Measurements from ENCODE around the gene HENMT1. TPM values are rescaled to one million over a fixed set of nuclear protein-coding genes. Genes with fewer than 3 reads are reported as not detected.
"Not testable (repeated sequence)": the region's sequence is repeated elsewhere in the genome, so short reads cannot be mapped to it uniquely, and the experiment has no call there.

Gene HENMT1
- polyA plus RNA-seq, 3 donors from 2014 or later, result 80.4 to 142 (median 108) TPM

DNA sequence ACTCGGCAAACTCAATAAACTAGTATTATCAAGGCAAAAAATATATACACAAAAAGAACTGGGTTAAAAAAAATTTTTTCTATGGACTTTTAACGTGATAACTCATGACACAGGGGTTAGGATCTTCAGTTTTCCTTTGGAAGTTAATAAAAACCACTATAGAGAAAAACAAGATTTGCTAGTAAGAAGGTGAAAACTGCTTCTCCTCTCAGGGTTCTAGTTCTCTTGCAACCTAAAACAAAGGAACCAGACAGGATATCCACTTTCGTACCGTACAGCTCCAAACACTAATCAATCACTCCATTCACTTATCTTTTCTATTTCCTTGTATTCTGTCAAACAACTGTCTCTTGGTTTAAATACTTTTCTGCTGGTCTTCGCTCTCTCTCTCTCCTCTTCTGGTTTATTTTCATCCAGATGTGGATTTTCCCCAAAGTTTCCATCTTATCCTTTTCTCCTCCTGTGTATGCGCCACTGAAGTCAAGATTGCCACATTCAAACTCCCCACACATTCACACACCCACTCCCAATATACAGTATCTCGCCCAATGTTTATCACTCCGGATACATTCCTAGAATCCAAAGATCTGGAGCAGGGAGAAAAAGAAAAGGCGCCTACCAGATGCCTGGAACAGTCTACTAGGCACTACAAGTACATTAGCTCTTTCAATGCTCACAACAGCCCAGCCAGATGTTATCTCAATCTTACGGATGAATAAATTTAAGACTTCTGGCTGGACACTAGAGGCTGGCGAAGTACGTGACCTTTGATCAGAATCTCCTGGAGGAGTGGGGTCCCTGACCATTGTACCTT is 30.4 kb upstream of the HENMT1 start:
- H3K4me3 Mint-ChIP-seq, result peak overlapping the region; percentile 88 to 95 (median 91)
- peaks cover 40 to 56% of the 10 kb centered on the region in 2 donors for H3K4me1 Mint-ChIP-seq
- peaks cover 4 to 6% (median 4%) of the 10 kb centered on the region in 3 donors for H3K36me3 Mint-ChIP-seq
- H3K27me3 Mint-ChIP-seq (ENCODE audit: low read depth in 3 of 3), result peaks cover 8 to 18% (median 14%) of the 10 kb centered on the region in 3 donors
- H3K9me3 Mint-ChIP-seq, result no peaks in the 10 kb centered on the region
- H3K27ac Mint-ChIP-seq, result peak overlapping the region; percentile 91 to 99 (median 97)
- no peak for DNase-seq

GRCh38 chr1:108686614-108687313 is 25.9 kb upstream of the HENMT1 start:
- Mint-ChIP-seq H3K9me3 (no peaks in the 10 kb centered on the region), H3K27ac (no peak overlapping the region), H3K27me3 (ENCODE audit: low read depth in 3 of 3) (peaks cover 0 to 2% (median 0%) of the 10 kb centered on the region in 3 donors), H3K4me1 (peaks cover 15 to 17% of the 10 kb centered on the region in 2 donors), H3K4me3 (no peak overlapping the region), H3K36me3 (peaks cover 0 to 3% (median 0%) of the 10 kb centered on the region in 3 donors)
- no peak for DNase-seq

DNA sequence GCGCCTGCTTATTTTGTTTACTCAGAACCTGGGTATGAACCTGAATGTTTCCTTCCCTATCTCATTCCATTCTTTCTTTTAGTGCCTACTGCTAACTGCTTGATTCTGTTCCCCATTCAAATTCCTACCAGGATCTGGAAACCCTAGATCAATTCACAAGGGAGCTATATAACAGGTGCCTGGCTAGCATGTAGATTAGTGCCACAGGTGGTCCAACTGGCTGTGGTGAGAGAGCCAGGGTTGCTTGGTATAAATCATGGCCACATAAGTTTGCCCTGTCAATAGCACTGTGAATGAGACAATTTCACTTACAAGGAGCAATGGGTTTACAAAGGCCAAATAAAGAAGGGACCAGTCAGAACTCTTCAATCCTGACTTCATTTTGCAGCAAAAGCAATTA is 24.6 kb upstream of the HENMT1 start:
- no peak overlapping the region for H3K4me3 Mint-ChIP-seq
- peaks cover 0 to 4% (median 0%) of the 10 kb centered on the region in 3 donors for H3K27me3 Mint-ChIP-seq (ENCODE audit: low read depth in 3 of 3)
- H3K9me3 Mint-ChIP-seq, result no peaks in the 10 kb centered on the region
- no peak for DNase-seq
- no peak overlapping the region for H3K27ac Mint-ChIP-seq
- H3K4me1 Mint-ChIP-seq, result peaks cover 2 to 5% of the 10 kb centered on the region in 2 donors
- H3K36me3 Mint-ChIP-seq, result peaks cover 0 to 3% (median 0%) of the 10 kb centered on the region in 3 donors

DNA sequence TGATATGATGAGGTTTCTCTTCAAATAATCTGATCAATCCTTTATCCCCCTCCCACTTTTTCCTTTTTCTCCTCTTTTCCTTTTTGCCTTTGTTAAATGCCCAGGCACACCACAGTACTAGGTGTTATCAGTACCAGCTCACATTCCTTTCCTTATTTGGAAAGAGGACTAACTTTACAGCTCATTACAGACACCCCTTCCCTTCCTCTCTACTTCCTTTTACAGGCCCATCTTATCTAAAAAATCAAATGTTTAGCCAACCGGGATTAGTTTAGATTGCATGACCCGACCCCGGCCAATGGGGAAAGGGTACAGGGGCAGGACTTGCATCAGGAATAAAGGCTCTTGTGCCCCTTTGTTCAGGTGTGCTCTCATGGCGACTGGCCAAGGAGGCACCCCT is 20.8 kb upstream of the HENMT1 start:
- not testable (repeated sequence) for H3K9me3 Mint-ChIP-seq; H3K36me3 Mint-ChIP-seq; H3K4me3 Mint-ChIP-seq; H3K27me3 Mint-ChIP-seq (ENCODE audit: low read depth in 3 of 3); DNase-seq; H3K27ac Mint-ChIP-seq
- H3K4me1 Mint-ChIP-seq, result peaks cover 8 to 11% of the 10 kb centered on the region in 2 donors

- Mint-ChIP-seq H3K9me3 (no peaks in the 10 kb centered on the region), H3K4me1 (peaks cover 8 to 11% of the 10 kb centered on the region in 2 donors), H3K36me3 (no peaks in the 10 kb centered on the region), H3K27ac (peak overlapping the region; percentile 23 to 79 (median 56)), H3K27me3 (ENCODE audit: low read depth in 3 of 3) (peaks cover 0 to 2% (median 2%) of the 10 kb centered on the region in 3 donors), H3K4me3 (peak overlapping the region; percentile 27 to 68 (median 65))
- DNase-seq, result no peak
Measured at GRCh38 chr1:108679586-108680213, 18.8 kb upstream of the HENMT1 start.

DNA sequence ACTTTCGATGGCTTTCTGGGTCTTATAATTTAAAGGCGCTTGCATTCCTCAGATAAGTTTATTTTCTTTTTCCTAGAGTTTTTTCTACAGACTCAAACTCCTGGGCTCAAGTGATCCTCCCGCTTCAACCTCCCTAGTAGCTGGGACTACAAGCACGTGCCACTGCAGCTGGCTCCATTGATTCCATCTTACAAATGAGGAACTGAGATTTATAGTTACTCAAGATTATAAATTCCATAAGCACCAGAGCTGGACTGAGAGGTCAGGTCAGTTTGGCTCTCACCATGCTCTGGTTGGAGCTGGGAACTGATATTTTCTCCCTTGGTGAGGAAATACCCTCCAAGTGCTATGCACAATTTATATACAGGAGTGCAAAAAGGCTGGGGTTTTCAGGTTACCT is 17.8 kb upstream of the HENMT1 start:
- H3K36me3 Mint-ChIP-seq, result peaks cover 0 to 4% (median 0%) of the 10 kb centered on the region in 3 donors
- H3K4me1 Mint-ChIP-seq, result peaks cover 8 to 11% of the 10 kb centered on the region in 2 donors
- H3K9me3 Mint-ChIP-seq, result no peaks in the 10 kb centered on the region
- H3K27ac Mint-ChIP-seq, result no peak overlapping the region
- H3K4me3 Mint-ChIP-seq, result no peak overlapping the region
- no peak for DNase-seq
- H3K27me3 Mint-ChIP-seq (ENCODE audit: low read depth in 3 of 3), result peaks cover 0 to 2% (median 2%) of the 10 kb centered on the region in 3 donors

- Mint-ChIP-seq H3K36me3 (peaks cover 0 to 16% (median 4%) of the 10 kb centered on the region in 3 donors), H3K9me3 (no peaks in the 10 kb centered on the region), H3K27me3 (ENCODE audit: low read depth in 3 of 3) (peaks cover 0 to 1% (median 1%) of the 10 kb centered on the region in 3 donors), H3K4me3 (peak overlapping the region in 4 of 5 donors; percentile 14 to 43 (median 30)), H3K4me1 (peaks cover 19 to 20% of the 10 kb centered on the region in 2 donors), H3K27ac (peak overlapping the region; percentile 52 to 90 (median 85))
- peak in 2 of 3 donors; percentile 24 to 26 for DNase-seq
Measured at GRCh38 chr1:108671143-108671542, 10.2 kb upstream of the HENMT1 start.

DNA sequence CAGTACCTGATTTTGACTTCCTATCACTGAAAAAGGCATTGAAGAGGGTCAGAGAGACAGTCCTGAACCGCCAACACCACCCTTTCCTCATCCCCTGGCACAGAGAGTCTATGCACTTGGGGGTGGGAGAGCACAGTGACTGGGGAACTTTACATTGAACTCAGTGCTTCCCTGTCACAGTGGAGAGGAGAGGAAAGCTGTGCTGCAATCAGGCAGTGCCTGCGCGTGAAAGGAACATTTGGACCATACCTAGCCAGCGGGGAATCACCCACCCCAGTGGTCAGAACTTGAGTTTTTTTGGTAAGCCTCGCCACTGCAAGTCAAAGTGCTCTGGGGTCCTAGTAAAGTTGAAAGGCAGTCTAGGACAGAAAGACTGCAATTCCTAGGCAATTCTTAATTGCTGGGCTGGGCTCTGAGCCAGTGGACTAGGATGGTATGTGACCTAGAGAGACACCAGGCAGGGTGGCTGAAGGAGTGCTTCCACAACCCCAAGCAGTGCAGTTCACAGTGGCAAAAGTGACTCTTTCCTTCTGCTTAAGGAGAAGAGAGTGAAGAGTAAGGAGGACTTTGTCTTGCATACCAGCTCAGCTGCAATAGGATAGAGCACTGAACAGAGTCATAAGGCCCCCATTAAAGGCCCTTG is 9.4 kb upstream of the HENMT1 start:
- no peak for DNase-seq
- Mint-ChIP-seq H3K9me3 (no peaks in the 10 kb centered on the region), H3K27ac (no peak overlapping the region), H3K36me3 (peaks cover 0 to 16% (median 4%) of the 10 kb centered on the region in 3 donors), H3K4me3 (no peak overlapping the region), H3K27me3 (ENCODE audit: low read depth in 3 of 3) (peaks cover 0 to 1% (median 1%) of the 10 kb centered on the region in 3 donors), H3K4me1 (peaks cover 19 to 20% of the 10 kb centered on the region in 2 donors)

- peaks cover 0 to 16% (median 4%) of the 10 kb centered on the region in 3 donors for H3K36me3 Mint-ChIP-seq
- H3K9me3 Mint-ChIP-seq, result no peaks in the 10 kb centered on the region
- H3K27me3 Mint-ChIP-seq (ENCODE audit: low read depth in 3 of 3), result peaks cover 0 to 1% (median 1%) of the 10 kb centered on the region in 3 donors
- peaks cover 19 to 20% of the 10 kb centered on the region in 2 donors for H3K4me1 Mint-ChIP-seq
- H3K4me3 Mint-ChIP-seq, result no peak overlapping the region
- no peak overlapping the region for H3K27ac Mint-ChIP-seq
- DNase-seq, result no peak
Measured at GRCh38 chr1:108669679-108670078, 8.8 kb upstream of the HENMT1 start.

DNA sequence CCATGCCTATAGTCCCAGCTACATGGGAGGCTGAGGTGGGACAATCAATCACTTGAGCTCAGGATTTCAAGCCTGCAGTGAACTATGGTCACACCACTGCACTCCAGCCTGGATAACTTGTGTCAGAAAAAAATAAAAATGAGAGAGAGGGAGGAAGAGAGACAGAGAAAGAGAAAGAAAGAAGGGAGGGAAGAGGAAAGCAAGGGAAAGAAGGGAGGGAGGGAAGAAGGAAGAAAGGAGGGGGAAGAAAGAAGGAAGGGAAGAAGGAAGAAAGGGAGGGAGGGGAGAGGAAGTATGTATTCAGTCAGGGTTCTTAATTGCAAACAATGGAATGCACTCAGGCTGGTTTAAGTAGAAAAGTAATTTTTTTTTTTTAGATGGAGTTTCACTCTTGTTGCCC is 7.9 kb upstream of the HENMT1 start:
- Mint-ChIP-seq H3K36me3 (peaks cover 0 to 12% (median 4%) of the 10 kb centered on the region in 3 donors), H3K4me3 (peak overlapping the region in 1 of 5 donors; percentile 15)

DNA sequence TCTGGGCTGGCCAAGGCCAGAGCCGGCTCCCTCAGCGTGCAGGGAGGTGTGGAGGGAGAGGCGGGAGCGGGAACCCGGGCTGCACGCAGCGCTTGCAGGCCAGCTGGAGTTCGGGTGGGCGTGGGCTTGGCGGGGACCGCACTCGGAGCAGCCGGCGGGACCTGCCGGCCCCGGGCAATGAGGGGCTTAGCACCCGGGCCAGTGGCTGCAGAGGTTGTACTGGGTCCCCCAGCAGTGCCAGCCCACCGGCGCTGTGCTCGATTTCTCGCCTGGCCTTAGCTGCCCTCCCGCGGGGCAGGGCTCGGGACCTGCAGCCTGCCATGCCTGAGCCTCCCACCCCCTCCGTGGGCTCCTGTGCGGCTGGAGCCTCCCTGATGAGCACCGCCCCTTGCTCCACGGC is 6.5 kb upstream of the HENMT1 start:
- peaks cover 0 to 12% (median 4%) of the 10 kb centered on the region in 3 donors for H3K36me3 Mint-ChIP-seq
- not testable (repeated sequence) for H3K9me3 Mint-ChIP-seq; H3K27ac Mint-ChIP-seq; H3K27me3 Mint-ChIP-seq (ENCODE audit: low read depth in 3 of 3); DNase-seq; H3K4me3 Mint-ChIP-seq
- peaks cover 24 to 30% of the 10 kb centered on the region in 2 donors for H3K4me1 Mint-ChIP-seq

More for the DNA sequence above, 7.9 kb upstream of the HENMT1 start:
- DNase-seq, result no peak
- peaks cover 0 to 1% (median 1%) of the 10 kb centered on the region in 3 donors for H3K27me3 Mint-ChIP-seq (ENCODE audit: low read depth in 3 of 3)
- H3K4me1 Mint-ChIP-seq, result peaks cover 19 to 20% of the 10 kb centered on the region in 2 donors
- no peaks in the 10 kb centered on the region for H3K9me3 Mint-ChIP-seq
- peak overlapping the region in 1 of 6 donors; percentile 30 for H3K27ac Mint-ChIP-seq

GRCh38 chr1:108665771-108666170 is 4.9 kb upstream of the HENMT1 start:
- peaks cover 0 to 7% (median 4%) of the 10 kb centered on the region in 3 donors for H3K36me3 Mint-ChIP-seq
- H3K4me1 Mint-ChIP-seq, result peaks cover 27 to 34% of the 10 kb centered on the region in 2 donors
- H3K27me3 Mint-ChIP-seq (ENCODE audit: low read depth in 3 of 3), result peaks cover 8 to 10% (median 10%) of the 10 kb centered on the region in 3 donors
- H3K27ac Mint-ChIP-seq, result no peak overlapping the region
- no peak for DNase-seq
- H3K4me3 Mint-ChIP-seq, result no peak overlapping the region
- H3K9me3 Mint-ChIP-seq, result no peaks in the 10 kb centered on the region

GRCh38 chr1:108665067-108665466 is 4.2 kb upstream of the HENMT1 start:
- no peaks in the 10 kb centered on the region for H3K9me3 Mint-ChIP-seq
- H3K27me3 Mint-ChIP-seq (ENCODE audit: low read depth in 3 of 3), result peaks cover 8 to 17% (median 12%) of the 10 kb centered on the region in 3 donors
- H3K36me3 Mint-ChIP-seq, result peaks cover 0 to 7% (median 4%) of the 10 kb centered on the region in 3 donors

More at GRCh38 chr1:108665067-108665466, 4.2 kb upstream of the HENMT1 start:
- no peak overlapping the region for H3K4me3 Mint-ChIP-seq
- peaks cover 27 to 37% of the 10 kb centered on the region in 2 donors for H3K4me1 Mint-ChIP-seq
- no peak for DNase-seq
- peak overlapping the region in 1 of 6 donors; percentile 21 for H3K27ac Mint-ChIP-seq

All from immature natural killer cell (primary cell).